Fibroblast of lung (primary cell): Measurements from ENCODE around the gene MUSK.

Experiments
- EZH2 ChIP-seq: IDR thresholded peaks from 2 replicates; pipeline ENCODE4 v1.5.1; 2012; ENCODE audit warnings: low read length, control low read depth, mild to moderate bottlenecking; ENCODE audit errors: missing control alignments
- TF ChIP-seq, protein P1 (sequence below), 2 donors: IDR thresholded peaks in 1 of 2; conservative IDR thresholded peaks in 1 of 2; 1 replicate in 1 of 2; 2 replicates in 1 of 2; pipeline ENCODE4 v1.5.1; 2011 to 2012; ENCODE audit warnings: low read length in 2 of 2, control low read depth in 1 of 2, inconsistent platforms in 1 of 2, low read depth in 1 of 2, mild to moderate bottlenecking in 1 of 2

GRCh38 chr9:110638381-110638954, 30.1 kb upstream of the MUSK start:
- no peak for TF ChIP-seq EZH2
- TF ChIP-seq, protein P1, sequence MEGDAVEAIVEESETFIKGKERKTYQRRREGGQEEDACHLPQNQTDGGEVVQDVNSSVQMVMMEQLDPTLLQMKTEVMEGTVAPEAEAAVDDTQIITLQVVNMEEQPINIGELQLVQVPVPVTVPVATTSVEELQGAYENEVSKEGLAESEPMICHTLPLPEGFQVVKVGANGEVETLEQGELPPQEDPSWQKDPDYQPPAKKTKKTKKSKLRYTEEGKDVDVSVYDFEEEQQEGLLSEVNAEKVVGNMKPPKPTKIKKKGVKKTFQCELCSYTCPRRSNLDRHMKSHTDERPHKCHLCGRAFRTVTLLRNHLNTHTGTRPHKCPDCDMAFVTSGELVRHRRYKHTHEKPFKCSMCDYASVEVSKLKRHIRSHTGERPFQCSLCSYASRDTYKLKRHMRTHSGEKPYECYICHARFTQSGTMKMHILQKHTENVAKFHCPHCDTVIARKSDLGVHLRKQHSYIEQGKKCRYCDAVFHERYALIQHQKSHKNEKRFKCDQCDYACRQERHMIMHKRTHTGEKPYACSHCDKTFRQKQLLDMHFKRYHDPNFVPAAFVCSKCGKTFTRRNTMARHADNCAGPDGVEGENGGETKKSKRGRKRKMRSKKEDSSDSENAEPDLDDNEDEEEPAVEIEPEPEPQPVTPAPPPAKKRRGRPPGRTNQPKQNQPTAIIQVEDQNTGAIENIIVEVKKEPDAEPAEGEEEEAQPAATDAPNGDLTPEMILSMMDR (conservative IDR thresholded peaks at IDR 0.05 in 1 of 2, IDR thresholded peaks at IDR 0.05 in 1 of 2; ENCODE audit: low read depth in 1 of 2, low read length in 2 of 2): peak in 1 of 2 donors; percentile 49
